GM21528 (cell line): ENCODE results near the gene WDR48.
"Not testable (repeated sequence)": the region's sequence is repeated elsewhere in the genome, so short reads cannot be mapped to it uniquely, and the experiment has no call there.

Experiments used
- ATAC-seq: cut with Tn5 transposase; IDR thresholded peaks from one replicate; pipeline ENCODE4 v1.9.1; 2021; ENCODE audit warnings: mild to moderate bottlenecking, moderate library complexity; ENCODE audit not compliant: unreplicated experiment, low FRiP score

Gene WDR48

DNA sequence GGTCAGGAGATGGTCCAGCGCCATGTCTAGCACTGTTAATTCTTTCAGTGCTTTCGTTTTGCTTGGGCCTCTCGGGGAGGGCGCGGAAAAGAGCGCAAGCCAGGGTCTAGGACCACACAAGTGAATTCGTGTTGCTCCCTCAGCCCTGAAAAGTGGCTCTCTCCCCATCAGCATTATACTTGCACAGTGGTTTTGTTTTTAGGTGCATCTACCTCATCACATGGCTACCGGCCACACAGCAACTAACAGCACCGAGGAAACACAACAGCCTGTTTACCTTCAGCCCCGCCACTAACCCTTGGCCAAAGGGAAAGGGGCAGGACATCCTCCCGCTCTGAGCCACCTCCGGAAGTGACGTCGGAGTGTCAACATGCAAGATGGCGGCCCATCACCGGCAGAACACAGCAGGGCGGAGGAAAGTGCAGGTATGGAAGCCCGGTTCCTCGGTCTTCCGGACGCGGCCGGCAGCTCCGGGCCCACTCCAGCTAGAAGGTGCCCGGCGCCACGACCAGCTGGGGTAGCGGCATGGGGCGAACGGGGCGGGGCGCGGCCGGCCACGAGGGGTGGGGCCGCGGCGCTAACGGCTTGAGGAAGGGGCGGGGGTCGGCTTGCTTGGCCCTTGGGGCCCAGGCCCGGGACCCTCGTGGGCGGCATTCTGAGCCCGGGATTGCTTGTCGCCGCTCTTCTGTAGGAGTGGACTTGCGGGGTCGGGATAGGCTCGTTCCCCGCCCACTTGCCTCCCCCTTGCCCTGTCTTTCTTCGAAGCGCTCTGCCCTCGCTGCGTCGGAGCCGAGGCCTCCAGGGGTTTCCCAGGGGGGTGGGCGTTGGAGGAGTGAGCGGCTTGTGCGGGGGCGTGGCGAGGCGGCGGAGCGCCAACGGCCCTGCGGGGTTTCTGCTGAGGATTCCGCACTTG, at the start of gene WDR48, which contains the start of gene SCN11A:
WDR48 (plus strand) TSS at position 368 of the 913 bp plus-strand sequence; CDS start at position 378, 10 bp downstream.
SCN11A (minus strand) TSS at position 296 of the 913 bp plus-strand sequence. CDS start 101,582 bp downstream, outside the sequence.
- ATAC-seq: peak; percentile 99

DNA sequence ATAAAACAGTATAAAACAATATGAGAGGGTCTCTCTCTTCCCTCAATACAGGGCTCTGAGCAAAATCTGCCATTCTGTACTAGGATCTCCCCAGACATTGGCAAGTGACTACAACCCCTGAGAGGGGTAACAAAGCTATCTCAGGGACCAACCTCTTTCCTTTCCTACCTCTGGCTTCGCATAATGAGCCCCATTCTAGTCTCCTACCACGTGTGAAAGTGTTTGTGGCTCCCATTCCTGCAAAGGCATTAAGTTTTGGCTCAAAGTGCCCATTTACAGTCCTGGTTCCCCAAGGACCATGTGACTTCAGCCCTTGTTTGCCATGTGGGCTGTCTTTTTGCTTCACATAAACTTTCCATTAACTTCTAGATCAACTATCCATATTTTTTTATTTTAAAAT, 46.5 kb upstream of the WDR48 start:
- no peak for ATAC-seq

DNA sequence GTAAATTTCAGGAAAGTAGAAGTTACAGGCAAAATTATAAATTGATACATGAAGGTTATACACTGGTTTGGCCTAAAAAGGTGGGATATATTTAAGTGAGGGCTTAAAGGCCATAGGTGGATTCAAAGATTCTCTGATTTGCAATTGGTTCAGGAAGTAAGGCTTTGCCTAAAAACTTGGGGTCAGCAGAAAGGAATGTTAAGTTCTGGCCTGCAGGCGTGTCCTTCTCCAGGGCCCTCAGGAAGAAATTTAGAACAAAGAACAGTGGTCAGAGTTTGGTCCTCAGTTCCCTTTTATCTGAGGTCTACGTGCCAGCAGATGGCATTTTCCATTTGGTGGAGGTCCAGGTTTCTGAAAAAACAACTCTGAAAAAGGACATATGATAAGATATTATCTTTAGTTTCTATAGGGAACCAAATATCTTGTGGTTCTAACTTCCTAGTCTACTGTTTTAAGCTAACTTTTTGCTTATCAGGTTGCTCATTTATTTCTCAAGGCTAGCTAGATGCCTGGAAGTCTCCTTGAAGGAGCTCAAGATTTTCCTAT, 40.6 kb upstream of the WDR48 start:
- ATAC-seq: no peak

DNA sequence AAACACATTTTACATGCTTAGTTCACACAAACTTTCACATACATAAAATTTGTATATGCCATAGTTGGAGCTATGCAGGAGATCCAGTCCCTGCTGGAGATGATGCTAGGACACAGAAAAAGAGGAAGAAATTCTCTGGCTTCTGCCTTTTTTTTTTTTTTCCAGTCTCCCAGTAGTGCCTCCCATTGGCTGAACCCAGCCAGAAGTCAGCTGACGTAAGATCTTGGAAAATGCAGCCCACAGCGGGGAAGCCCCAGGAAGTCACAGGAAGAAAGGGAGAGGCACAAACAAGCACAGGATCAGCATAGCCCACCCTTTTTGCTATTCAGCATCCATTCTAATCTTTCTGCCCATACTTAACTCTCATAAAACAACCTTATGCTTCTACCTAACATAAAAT, 38.5 kb upstream of the WDR48 start:
- ATAC-seq: no peak

DNA sequence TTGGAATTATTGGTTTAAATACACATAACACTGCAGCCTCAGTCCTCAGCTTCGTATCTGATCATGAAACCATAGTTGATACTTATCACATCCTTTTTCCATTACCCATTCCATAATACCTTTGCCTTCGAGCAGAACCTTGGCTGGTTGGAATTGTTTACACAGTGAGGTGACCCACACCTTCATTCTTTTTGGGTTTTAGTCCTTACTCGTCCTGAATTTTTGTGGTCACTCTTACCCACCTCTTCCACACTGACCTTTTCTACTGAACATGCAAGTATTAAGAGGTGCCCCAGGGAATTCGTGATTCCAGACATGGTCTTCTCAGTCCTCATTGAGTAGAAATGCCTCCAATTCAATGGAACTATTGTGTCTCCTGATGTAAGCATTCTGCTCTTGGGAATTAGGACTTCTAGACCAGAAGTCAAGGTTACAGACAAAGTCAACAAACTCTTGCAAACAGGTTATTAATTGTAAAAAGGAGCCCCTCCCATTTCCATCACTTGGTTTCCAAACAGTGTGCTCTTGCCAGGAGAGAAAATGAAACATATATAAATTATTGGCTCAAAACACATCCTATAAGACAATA, 37.8 kb upstream of the WDR48 start:
- ATAC-seq: no peak

DNA sequence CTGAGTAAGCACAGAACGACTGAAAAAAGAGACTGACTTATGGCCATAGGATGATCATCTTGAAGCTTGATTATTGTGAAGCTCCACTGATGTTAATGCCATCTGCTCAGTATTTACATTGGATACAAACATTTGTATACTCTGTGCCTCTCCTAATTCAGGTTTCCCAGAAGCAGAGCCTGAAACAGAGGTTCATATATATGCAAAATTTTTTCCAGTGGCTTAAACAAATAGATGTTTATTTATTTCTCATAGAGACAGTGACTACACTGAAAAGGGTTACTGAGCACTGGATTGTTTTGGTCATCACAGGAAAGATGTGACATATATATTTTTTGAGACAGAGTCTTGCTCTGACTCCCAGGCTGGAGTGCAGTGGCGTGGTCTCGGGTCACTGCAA, 36.4 kb upstream of the WDR48 start:
- no peak for ATAC-seq

DNA sequence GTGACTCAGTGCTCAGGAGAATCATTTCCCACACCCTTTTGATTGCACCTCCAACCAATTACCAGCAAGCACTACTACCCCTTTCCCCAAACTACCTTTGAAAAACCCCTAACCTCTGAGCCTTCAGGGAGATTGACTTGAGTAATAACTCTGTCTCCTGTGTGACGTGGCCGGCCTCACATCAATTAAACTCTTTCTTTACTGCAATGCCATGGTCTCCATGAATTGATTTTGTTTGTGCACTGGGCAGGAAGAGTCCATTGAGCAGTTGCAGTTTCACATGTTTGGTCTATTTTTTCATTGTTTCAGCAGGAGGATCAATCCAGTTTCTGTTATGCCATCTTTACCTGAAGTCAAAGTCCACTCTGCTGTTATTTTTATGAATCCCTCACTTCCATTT, 32.5 kb upstream of the WDR48 start:
- no peak for ATAC-seq

DNA sequence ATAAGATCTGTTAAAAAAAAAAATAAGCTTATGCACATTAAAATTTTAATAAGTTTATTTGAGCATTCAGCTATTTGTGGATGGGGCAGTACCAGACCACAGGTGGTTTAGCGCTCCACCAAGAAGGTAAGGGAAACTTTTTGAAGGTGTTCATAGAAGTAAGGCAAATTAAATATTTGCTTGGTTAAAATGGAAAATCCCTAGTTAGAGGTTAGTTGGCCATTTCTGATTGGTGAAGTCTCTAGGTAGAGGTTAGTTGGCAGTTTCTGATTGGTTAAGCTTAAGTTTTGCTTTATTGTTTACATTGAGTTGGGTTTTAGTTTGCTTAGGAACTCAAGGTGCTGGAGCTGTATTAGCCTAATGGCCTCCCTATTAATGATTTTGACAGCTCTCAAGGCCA, 30.8 kb upstream of the WDR48 start:
- ATAC-seq: no peak

DNA sequence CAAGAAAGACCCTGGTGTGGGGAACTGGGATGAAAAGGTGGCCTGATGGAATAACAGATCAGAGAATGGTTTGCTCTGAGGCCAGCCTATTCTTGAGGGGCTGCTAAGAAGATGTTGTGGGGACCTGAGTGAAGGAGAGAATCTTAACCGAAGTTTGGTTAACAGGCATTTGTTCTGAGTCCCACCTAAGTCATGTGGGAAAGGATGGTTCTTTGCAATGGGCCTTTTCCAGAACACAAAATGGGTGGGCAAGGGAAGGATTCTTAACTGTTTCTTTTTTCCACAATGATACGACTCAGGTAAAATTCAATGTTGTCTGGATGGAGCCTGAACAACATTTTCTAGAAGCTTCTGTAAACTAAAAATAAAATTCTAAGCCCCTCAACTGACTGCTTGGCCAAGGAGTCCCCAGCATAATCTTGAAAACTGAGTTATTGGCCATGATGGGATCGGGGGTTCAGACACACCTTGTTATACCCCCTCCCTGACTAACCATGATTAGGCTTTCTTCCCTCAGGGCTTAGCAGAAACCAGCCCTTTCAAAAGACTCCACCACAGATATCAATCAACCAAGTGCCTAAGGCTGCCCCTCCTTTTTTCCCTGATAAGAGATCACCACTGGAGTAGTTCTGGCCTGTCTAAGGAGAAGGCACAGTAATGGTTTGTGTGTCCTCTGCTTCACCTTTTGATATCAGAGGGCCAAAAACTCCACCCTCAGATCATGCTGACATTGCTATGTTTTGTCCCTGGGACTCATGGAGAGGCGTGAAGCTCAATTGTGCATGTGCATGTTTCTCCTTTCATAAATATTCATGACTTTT, 30.1 kb upstream of the WDR48 start:
- ATAC-seq: no peak

DNA sequence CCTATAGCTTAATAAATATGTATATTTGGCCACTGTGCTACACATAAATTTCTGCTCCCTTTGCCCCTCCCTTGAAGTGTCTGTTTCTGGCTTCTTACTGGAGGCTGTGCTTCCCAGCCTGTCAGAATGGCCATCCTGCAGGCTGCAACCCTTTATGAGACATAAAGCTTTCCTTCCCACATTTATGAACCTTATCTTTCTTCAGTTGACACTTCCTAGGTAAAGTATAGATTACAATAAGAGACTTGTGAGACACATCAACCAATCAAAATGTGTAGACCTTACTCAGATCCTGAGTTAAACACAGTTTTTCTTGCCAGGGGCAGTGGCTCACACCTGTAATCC, 29.6 kb upstream of the WDR48 start:
- ATAC-seq: no peak

DNA sequence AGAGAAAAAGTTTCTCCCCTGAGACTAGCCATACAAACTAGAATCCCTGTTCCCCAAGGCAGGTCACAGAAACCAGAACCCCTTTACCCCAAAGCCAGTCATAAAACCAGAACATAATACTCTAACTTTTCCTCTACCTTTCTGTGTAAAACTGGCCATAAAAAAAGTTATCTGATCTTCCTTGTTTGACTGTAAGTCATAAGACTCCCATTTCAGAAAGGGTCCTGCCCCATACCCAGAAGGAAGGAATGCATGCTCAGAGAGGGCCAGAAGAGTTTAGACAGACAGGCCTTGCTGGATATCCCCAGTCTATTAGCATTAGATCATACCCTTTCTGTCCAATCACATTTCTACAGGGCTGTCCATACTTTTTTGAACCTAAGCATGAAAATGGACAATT, 27.3 kb upstream of the WDR48 start:
- no peak for ATAC-seq

DNA sequence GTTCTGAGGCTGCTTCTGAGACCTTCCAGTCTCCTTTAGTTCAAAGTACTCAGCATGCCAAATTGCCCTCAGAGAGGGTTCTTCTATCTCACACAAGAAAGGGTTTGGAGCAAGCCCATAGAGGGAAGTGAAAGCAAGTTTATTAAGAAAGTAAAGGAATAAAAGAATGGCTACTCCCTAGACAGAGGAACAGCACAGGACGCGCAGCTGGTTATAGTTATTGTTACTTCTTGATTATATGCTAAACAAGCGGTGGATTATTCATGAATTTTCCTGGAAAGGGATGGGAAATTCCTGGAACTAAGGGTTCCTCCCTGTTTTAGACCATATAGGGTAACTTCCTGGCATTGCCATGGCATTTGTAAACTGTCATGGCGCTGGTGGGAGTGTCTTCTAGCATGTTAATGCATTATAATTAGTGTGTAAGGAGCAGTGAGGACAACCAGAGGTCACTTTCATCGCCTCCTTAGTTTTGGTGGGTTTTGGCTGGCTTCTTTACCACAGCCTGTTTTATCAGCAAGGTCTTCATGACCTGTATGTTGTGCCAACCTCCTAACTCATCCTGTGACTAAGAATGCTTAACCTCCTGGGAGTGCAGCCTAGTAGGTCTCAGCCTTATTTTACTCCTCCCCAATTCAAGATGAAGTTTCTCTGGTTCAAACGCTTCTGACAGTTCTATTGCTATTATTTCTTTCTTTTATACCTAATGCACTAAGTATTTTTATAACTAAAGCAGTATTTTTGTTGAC, 26.4 kb upstream of the WDR48 start:
- no peak for ATAC-seq

DNA sequence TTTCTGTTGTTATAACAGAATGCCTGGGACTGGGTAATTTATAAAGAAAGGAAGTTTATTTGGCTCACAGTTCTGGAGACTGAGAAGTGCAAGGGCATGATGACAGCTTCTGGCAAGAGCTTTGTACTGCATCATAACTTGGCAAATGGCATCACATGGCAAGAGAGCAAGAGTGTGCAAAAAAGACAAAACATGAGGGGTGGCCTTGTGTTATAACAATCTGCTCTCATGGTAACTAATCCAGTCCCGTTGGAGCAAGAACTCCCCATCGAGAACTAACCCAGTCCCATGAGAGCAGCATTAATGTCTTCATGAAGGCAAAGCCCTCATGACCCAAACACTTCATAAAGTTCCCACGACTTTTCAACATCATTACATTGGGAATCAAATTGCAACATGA, 23.3 kb upstream of the WDR48 start:
- no peak for ATAC-seq

DNA sequence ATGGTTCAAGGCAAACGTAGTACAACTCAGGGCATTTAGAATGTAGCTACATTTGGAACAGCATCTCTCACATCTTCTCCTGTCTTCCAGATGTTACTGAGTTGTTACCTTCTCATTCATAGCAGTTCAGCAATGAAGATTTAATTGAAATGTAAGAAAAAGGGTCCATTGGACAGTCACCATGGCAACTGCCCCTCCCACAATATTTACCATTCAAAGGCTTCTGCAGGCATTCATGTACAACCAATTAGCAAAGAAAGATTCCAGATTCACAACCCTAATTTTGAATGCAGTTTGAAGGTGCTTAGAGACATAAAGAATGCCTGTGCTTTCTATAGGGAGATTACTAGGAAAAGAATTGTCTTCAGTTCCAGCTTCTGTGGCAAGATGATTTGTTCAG, 22.3 kb upstream of the WDR48 start:
- no peak for ATAC-seq

DNA sequence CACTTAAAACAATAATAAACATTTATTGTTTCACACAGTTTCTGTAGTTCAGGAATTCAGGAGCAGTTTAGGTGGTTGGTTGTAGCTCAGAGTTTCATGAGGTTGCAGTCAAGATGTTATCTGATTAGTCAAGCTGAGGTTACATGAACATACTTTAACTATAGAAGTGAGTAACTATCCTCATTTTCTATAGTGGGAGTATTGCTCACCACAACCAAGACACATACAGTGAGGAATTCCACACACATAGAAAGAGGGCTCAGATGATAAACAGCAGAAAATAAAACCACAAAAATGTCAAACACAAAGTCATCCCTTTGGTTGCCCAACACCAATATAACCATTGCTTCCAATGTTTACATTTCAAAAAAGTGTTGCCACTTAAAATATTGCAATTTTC, 13.7 kb upstream of the WDR48 start:
- no peak for ATAC-seq

DNA sequence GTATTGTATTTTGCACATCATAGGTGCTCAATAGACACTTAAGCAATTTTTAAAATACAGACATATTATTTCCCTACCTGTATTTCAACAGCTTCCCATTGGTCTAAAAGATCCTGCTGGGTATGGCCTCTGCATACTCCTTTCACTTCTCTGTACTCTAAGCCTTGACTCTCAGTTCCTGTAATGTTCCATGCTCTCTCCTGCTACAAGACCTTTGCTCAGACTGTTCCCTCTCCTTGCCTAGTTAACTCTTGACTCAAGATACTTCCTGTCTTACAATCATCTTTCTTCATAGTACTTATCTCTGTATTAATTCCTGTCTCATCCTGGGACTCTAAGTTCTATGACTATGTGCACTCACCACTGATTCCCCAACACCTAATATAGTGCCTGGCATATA, 1.8 kb upstream of the WDR48 start:
- no peak for ATAC-seq

DNA sequence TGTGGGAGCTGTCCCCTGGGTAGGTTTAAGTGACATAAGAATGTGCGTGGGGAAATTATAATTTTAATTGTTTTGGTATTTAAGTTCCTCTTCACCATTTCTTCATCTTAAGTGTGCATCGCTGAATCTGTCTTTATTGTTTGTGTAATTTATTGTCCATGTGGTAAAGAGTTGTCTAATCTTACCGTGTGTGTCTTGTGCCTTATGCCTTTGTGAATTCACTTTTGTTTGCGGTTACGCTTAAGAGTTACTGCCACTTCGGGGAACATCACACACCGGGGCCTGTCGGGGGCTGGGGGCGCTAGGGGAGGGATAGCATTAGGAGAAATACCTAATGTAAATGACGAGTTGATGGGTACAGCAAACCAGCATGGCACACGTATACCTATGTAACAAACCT, 767 bp downstream of the WDR48 start:
- ATAC-seq: no peak

DNA sequence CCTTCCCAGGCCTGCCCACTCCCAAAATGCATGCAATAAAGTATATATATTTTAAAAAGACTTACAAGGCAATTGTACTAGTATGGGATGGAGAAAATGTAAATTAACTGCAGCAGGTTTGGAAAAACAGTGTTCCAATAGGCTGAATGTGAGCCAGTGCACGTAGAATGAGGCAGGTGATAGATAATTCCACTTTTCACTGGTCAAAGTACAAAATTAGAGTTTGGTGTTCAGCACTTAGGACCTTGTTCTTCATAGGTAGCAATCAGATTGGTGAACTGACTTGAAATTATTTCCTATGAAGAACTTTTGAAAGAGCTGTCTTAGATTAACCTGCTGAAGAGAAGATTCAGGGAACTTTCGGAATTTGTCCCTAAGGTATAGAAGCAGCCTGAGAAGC, 1.9 kb downstream of the WDR48 start:
- no peak for ATAC-seq

DNA sequence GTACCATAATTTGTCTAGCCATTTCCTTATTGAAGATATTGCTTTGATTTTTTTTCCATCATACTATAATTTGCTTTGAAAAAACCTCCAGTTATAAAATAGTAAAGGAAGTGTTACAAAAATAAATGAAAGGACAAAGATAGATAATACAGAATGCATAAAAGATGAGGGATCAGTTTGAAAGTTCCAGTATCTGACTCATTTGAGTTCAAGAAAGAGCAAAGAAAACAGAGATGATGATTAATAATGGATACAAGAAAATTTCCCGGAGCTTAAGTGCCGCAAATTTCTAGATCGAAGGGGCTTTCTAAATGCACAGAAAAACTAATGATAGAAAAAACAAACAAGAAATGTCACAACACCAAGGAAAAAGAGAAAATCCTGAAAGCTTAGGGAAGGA, 4.3 kb downstream of the WDR48 start:
- ATAC-seq: no peak

DNA sequence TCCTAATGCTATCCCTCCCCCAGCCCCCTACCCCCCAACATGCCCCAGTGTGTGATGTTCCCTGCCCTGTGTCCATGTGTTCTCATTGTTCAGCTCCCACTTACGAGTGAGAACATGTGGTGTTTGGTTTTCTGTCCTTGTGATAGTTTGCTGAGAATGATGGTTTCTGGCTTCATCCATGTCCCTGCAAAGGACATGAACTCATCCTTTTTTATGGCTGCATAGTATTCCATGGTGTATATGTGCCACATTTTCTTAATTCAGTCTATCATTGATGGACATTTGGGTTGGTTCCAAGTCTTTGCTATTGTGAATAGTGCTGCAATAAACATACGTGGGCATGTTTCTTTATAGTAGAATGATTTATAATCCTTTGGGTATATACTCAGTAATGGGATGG, 9.4 kb downstream of the WDR48 start:
- ATAC-seq: not testable (repeated sequence)
